Measurements from ENCODE around the gene PAK5. TPM values are rescaled to one million over a fixed set of nuclear protein-coding genes. Genes with fewer than 3 reads are reported as not detected.

PAK5 gene
- total RNA-seq, 4 donors from 2014 or later, result not detected

- H3K27me3 ChIP-seq, result peaks cover 47% of the 10 kb centered on the region
- H3K9me3 ChIP-seq, result no peaks in the 10 kb centered on the region
- no peak overlapping the region for H3K4me3 ChIP-seq
- 79% methylated on average over 5 of the region's 5 CpGs; no CpG with 5 or more reads in 1 of the 2 donors for WGBS, 2 donors (ENCODE audit: low coverage in 1 of 2)
- in situ Hi-C loops (cut with MboI; ENCODE audit: low pct_ligation_motif_present in 1 of 4, low pct_unique_long_range_greater_than_20kb in 1 of 4, low sequenced_read_pairs in 3 of 4), result no loop called here
- no peaks in the 10 kb centered on the region for H3K36me3 ChIP-seq
- H3K4me1 ChIP-seq, result peaks cover 0 to 7% (median 4%) of the 10 kb centered on the region in 4 donors
- H3K27ac ChIP-seq, result no peak overlapping the region
- TF ChIP-seq EP300 (IDR thresholded peaks at IDR 0.05; ENCODE audit: low read depth) (no peak), POLR2A (IDR thresholded peaks at IDR 0.05) (no peak), CTCF (IDR thresholded peaks at IDR 0.05) (no peak)
- intact Hi-C loops (cut with DNase I; ENCODE audit: low total_unique reads), result no loop called here
- DNase-seq, result no peak
These were observed 750 bp upstream of the PAK5 start for GRCh38 chr20:9839626-9840025.

- DNase-seq, result no peak
- WGBS, 2 donors (ENCODE audit: low coverage in 1 of 2), result 32% methylated on average over 14 of the region's 14 CpGs; no CpG with 5 or more reads in 1 of the 2 donors
- no peak for TF ChIP-seq POLR2A (IDR thresholded peaks at IDR 0.05)
- TF ChIP-seq CTCF (IDR thresholded peaks at IDR 0.05), result no peak
- no peak for TF ChIP-seq EP300 (IDR thresholded peaks at IDR 0.05; ENCODE audit: low read depth)
- TF ChIP-seq POLR2AphosphoS5 (IDR thresholded peaks at IDR 0.05), result no peak
- Histone ChIP-seq H3K9me3 (no peaks in the 10 kb centered on the region), H3K36me3 (no peaks in the 10 kb centered on the region), H3K27ac (no peak overlapping the region), H3K4me1 (peaks cover 0 to 7% (median 4%) of the 10 kb centered on the region in 4 donors), H3K4me3 (no peak overlapping the region), H3K27me3 (peaks cover 47% of the 10 kb centered on the region)
- intact Hi-C loops (cut with DNase I; ENCODE audit: low total_unique reads) (no loop called here), in situ Hi-C loops (cut with MboI; ENCODE audit: low pct_ligation_motif_present in 1 of 4, low pct_unique_long_range_greater_than_20kb in 1 of 4, low sequenced_read_pairs in 3 of 4) (no loop called here)
These were observed 870 bp downstream of the PAK5 start for GRCh38 chr20:9838035-9838377.

- 43 to 49% methylated on average over 7 of the region's 7 CpGs for WGBS, 2 donors (ENCODE audit: low coverage in 1 of 2)
- H3K27me3 ChIP-seq, result peaks cover 47% of the 10 kb centered on the region
- H3K9me3 ChIP-seq, result no peaks in the 10 kb centered on the region
- in situ Hi-C loops (cut with MboI; ENCODE audit: low pct_ligation_motif_present in 1 of 4, low pct_unique_long_range_greater_than_20kb in 1 of 4, low sequenced_read_pairs in 3 of 4) (no loop called here), intact Hi-C loops (cut with DNase I; ENCODE audit: low total_unique reads) (no loop called here)
- H3K27ac ChIP-seq, result no peak overlapping the region
- TF ChIP-seq EP300 (IDR thresholded peaks at IDR 0.05; ENCODE audit: low read depth), result no peak
- TF ChIP-seq POLR2AphosphoS5 (IDR thresholded peaks at IDR 0.05), result no peak
- TF ChIP-seq POLR2A (IDR thresholded peaks at IDR 0.05), result no peak
- no peak for TF ChIP-seq CTCF (IDR thresholded peaks at IDR 0.05)
- peaks cover 0 to 7% (median 4%) of the 10 kb centered on the region in 4 donors for H3K4me1 ChIP-seq
- no peaks in the 10 kb centered on the region for H3K36me3 ChIP-seq
- H3K4me3 ChIP-seq, result no peak overlapping the region
- DNase-seq, result no peak
These were observed 1.2 kb downstream of the PAK5 start for GRCh38 chr20:9837634-9838033.

GRCh38 chr20:9835302-9835701, 3.6 kb downstream of the PAK5 start:
- TF ChIP-seq POLR2AphosphoS5 (IDR thresholded peaks at IDR 0.05), result no peak
- TF ChIP-seq EP300 (IDR thresholded peaks at IDR 0.05; ENCODE audit: low read depth), result no peak
- no peak for TF ChIP-seq POLR2A (IDR thresholded peaks at IDR 0.05)
- TF ChIP-seq CTCF (IDR thresholded peaks at IDR 0.05), result no peak
- WGBS, 2 donors (ENCODE audit: low coverage in 1 of 2), result 43 to 51% methylated on average over 1 of the region's 1 CpG
- peaks cover 41% of the 10 kb centered on the region for H3K27me3 ChIP-seq
- H3K27ac ChIP-seq, result no peak overlapping the region
- intact Hi-C loops (cut with DNase I; ENCODE audit: low total_unique reads), result no loop called here
- peaks cover 0 to 7% (median 4%) of the 10 kb centered on the region in 4 donors for H3K4me1 ChIP-seq
- no peaks in the 10 kb centered on the region for H3K9me3 ChIP-seq
- no peak overlapping the region for H3K4me3 ChIP-seq
- H3K36me3 ChIP-seq, result no peaks in the 10 kb centered on the region
- in situ Hi-C loops (cut with MboI; ENCODE audit: low pct_ligation_motif_present in 1 of 4, low pct_unique_long_range_greater_than_20kb in 1 of 4, low sequenced_read_pairs in 3 of 4), result no loop called here
- no peak for DNase-seq
